GM12891 (cell line): ENCODE measurements around the gene CD320.

Source experiments
- PAX5 ChIP-seq: IDR thresholded peaks from 2 replicates; pipeline ENCODE4 v1.6.1; 2011; ENCODE audit warnings: low read length, moderate library complexity, mild to moderate bottlenecking; ENCODE audit not compliant: insufficient read depth, severe bottlenecking
- POLR2A ChIP-seq: IDR thresholded peaks from 2 replicates; pipeline ENCODE4 v1.6.1; 2011; ENCODE audit warnings: low read depth, low read length, control low read depth
- POLR2AphosphoS5 ChIP-seq: IDR thresholded peaks from 2 replicates; pipeline ENCODE4 v1.6.1; 2011; ENCODE audit warnings: low read depth, low read length, control low read depth
- SPI1 ChIP-seq: IDR thresholded peaks from 2 replicates; pipeline ENCODE4 v1.6.1; 2011; ENCODE audit warnings: low read depth, low read length, control low read depth
- TAF1 ChIP-seq: IDR thresholded peaks from 2 replicates; pipeline ENCODE4 v1.6.1; 2011; ENCODE audit warnings: low read depth, low read length, control low read depth

DNA sequence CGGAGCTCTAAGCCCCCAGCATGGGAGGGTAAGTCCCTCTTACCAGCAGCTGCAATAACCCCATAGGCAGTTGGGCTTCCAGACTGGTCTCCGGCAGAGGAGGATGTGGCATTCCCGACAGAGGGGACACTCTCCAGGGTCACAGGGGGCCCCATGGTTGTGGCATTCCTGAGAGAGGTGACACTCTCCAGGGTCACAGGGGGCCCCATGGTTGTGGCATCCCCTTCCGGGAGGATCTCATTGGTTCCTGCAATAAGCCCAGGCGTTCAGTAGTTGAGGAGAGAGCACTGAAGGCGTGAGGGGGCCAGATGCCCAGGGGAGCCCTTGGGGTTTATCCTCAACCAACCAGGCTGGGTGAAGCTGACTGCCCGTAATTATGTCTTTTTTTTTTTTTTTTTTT, 5.4 kb downstream of the CD320 start:
- TF ChIP-seq POLR2AphosphoS5, result no peak
- TF ChIP-seq PAX5, result no peak
- TF ChIP-seq POLR2A, result no peak
- TF ChIP-seq SPI1, result no peak
- TF ChIP-seq TAF1, result no peak
